HepG2 (cell line): Measurements from ENCODE around the gene RNF168. TPM values are rescaled to one million over a fixed set of nuclear protein-coding genes. Genes with fewer than 3 reads are reported as not detected.

Source experiments
- ATAC-seq: fragments of 200-7000 bp; cut with Tn5 transposase; 3 replicates; pipeline ENCODE4 v1.9.1; 2020; ENCODE audit warnings: mild to moderate bottlenecking, moderate library complexity
- BruUV-seq: library from RNA; stranded (reverse); fragments of 400-500 nt; replicated peaks from 2 replicates; lab custom pipeline; 2021; lab: Mats Ljungman, UMichigan
- CTCF ChIA-PET: fragments of 300-600 bp; formaldehyde crosslinking; extraction: SDS; loops from one replicate; lab custom pipeline; 2021; ENCODE audit warnings: low total read pairs, inconsistent platforms, low intra/inter-chr PET ratio; lab: Yijun Ruan, JAX
- POLR2A ChIA-PET: fragments of 350-600 bp; sonication (Branson Sonifier 250); formaldehyde crosslinking; loops from one replicate; lab custom pipeline; 2020; ENCODE audit warnings: antibody characterized with exemption, inconsistent platforms; lab: Yijun Ruan, JAX
- DNase-seq: peaks from one replicate; pipeline ENCODE4 v3.0.0-alpha.2; 2015; ENCODE audit warnings: low spot score
- FAIRE-seq: peaks from 3 replicates; lab custom pipeline; 2011; peaks lifted over from hg19 to GRCh38; lab: Jason Lieb, UNC
- H2AFZ ChIP-seq: one replicate; pipeline ENCODE4 v1.6.1; 2011; ENCODE audit warnings: low read length, inconsistent platforms
- H3K27ac ChIP-seq: fragments of 300-600 bp; 3 replicates; pipeline ENCODE4 v1.8.0; 2011; ENCODE audit warnings: mixed run types, mild to moderate bottlenecking, mixed read lengths, low read length, inconsistent platforms; ENCODE audit not compliant: insufficient read depth; ENCODE audit errors: extremely low read length
- H3K27me3 ChIP-seq, 2 experiments: fragments of 200-600 bp in 1 of 2; 2 replicates in 1 of 2; 3 replicates in 1 of 2; pipeline versions ENCODE4 v1.6.0 to v1.8.0; 2011; ENCODE audit warnings: low read length in 2 of 2, mild to moderate bottlenecking in 2 of 2, moderate library complexity in 2 of 2, inconsistent platforms in 1 of 2; ENCODE audit not compliant: insufficient read depth in 2 of 2, control insufficient read depth in 1 of 2
- H3K36me3 ChIP-seq, 2 experiments: fragments of 200-600 bp in 1 of 2; replicated peaks in 1 of 2; 2 replicates in 1 of 2; 3 replicates in 1 of 2; pipeline versions ENCODE4 v1.5.1 to v1.8.0; 2011; ENCODE audit warnings: low read length in 2 of 2, inconsistent platforms in 1 of 2; ENCODE audit not compliant: insufficient read depth in 2 of 2, control insufficient read depth in 1 of 2
- H3K4me1 ChIP-seq: 2 replicates; pipeline ENCODE4 v1.5.1; 2012; ENCODE audit warnings: low read length, inconsistent platforms; ENCODE audit not compliant: insufficient read depth
- H3K4me2 ChIP-seq: 2 replicates; pipeline ENCODE4 v1.6.0; 2011; ENCODE audit warnings: low read depth, low read length, inconsistent platforms
- H3K4me3 ChIP-seq, 3 experiments: fragments of 200-600 bp in 1 of 3; sonication (generic), shearing (Covaris generic) in 1 of 3; replicated peaks in 1 of 3; 2 replicates each; pipeline ENCODE4 v1.5.1; 2011 to 2016; ENCODE audit warnings: low read length in 3 of 3, inconsistent platforms in 2 of 3, low read depth in 2 of 3, mild to moderate bottlenecking in 2 of 3, control low read depth in 1 of 3, mixed read lengths in 1 of 3; ENCODE audit not compliant: insufficient read depth in 1 of 3
- H3K79me2 ChIP-seq: one replicate; pipeline ENCODE4 v1.6.1; 2011; ENCODE audit warnings: low read length, inconsistent platforms; ENCODE audit not compliant: insufficient read depth
- H3K9ac ChIP-seq: 2 replicates; pipeline ENCODE4 v1.6.0; 2011; ENCODE audit warnings: mild to moderate bottlenecking, low read depth, low read length, inconsistent platforms; ENCODE audit not compliant: insufficient read depth
- H3K9me3 ChIP-seq: 2 replicates; pipeline ENCODE4 v1.5.1; 2012; ENCODE audit warnings: mild to moderate bottlenecking, low read length
- H4K20me1 ChIP-seq: 2 replicates; pipeline ENCODE4 v1.6.0; 2011; ENCODE audit warnings: inconsistent platforms, mild to moderate bottlenecking, low read length, moderate library complexity; ENCODE audit not compliant: insufficient read depth
- CCAR2 ChIP-seq: fragments of 200-400 bp; formaldehyde crosslinking; optimal IDR thresholded peaks from 2 replicates; pipeline ENCODE3; 2018; ENCODE audit warnings: low read depth, mild to moderate bottlenecking, low read length, moderate library complexity
- FOXA1 ChIP-seq, 2 experiments: fragments of 450-650 bp in 1 of 2; sonication (generic) in 1 of 2; formaldehyde crosslinking in 1 of 2; IDR thresholded peaks; 2 replicates each; pipeline versions ENCODE4 v1.4.0 to v1.6.1; 2016 to 2020; ENCODE audit warnings: missing genetic modification reagents in 1 of 2
- NPAS2 ChIP-seq: sonication (generic); formaldehyde crosslinking; IDR thresholded peaks from 2 replicates; pipeline ENCODE4 v1.8.0; 2022; ENCODE audit warnings: mild to moderate bottlenecking, missing genetic modification reagents, borderline replicate concordance
- STAG1 ChIP-seq: sonication (generic); formaldehyde crosslinking; IDR thresholded peaks from 2 replicates; pipeline ENCODE4 v1.4.0; 2020; ENCODE audit warnings: missing genetic modification reagents
- ZNF160 ChIP-seq: sonication (generic); formaldehyde crosslinking; IDR thresholded peaks from 2 replicates; pipeline ENCODE4 v1.8.0; 2022; ENCODE audit warnings: mild to moderate bottlenecking, inconsistent platforms, missing genetic modification reagents
- ZNF337 ChIP-seq: sonication (generic); formaldehyde crosslinking; IDR thresholded peaks from 2 replicates; pipeline ENCODE4 v1.5.1; 2020; ENCODE audit warnings: missing genetic modification reagents, low read depth, mild to moderate bottlenecking, borderline replicate concordance
- ZNF687 ChIP-seq: sonication (generic); formaldehyde crosslinking; IDR thresholded peaks from 2 replicates; pipeline ENCODE4 v1.5.1; 2020; ENCODE audit warnings: mild to moderate bottlenecking, missing genetic modification reagents, moderate library complexity
- ZNF772 ChIP-seq: sonication (generic); formaldehyde crosslinking; IDR thresholded peaks from 2 replicates; pipeline ENCODE4 v1.5.0; 2020; ENCODE audit warnings: mild to moderate bottlenecking, missing genetic modification reagents
- WGBS: methylation state at CpG from one replicate; pipeline ENCODE4 v1.1.6; 2017; ENCODE audit warnings: low lambda C conversion rate; 5-methylcytosine and 5-hydroxymethylcytosine counted together
- in situ Hi-C: cut with HindIII; loops from 2 replicates; pipeline ENCODE4 v1.10.0; 2017; ENCODE audit warnings: low pct_unique_long_range_greater_than_20kb; ENCODE audit not compliant: extremely low pct_ligation_motif_present
- intact Hi-C: fragments of 100-400 bp; cut with micrococcal nuclease; formaldehyde crosslinking; loops from one replicate; pipeline ENCODE4 v1.10.0; 2022; ENCODE audit not compliant: unreplicated experiment
- polyA plus RNA-seq, 8 experiments: library from polyadenylated mRNA; depleted of rRNA in 3 of 8; stranded (reverse) in 7 of 8; unstranded in 1 of 8; fragments of >200 nt; fragmentation: Illumina TruSeq in 4 of 8; extraction: Trizol in 4 of 8; gene quantifications; 2 replicates each; pipeline versions ENCODE4 v1.2.1 to v1.2.3, GENCODE V29; 2011 to 2016; ENCODE audit warnings: low read depth in 4 of 8, missing spikeins in 1 of 8, mixed read lengths in 1 of 8; ENCODE audit not compliant: insufficient read depth in 1 of 8
- total RNA-seq, 5 experiments: library from RNA; depleted of rRNA; stranded (reverse); fragments of >200 nt; fragmentation: Illumina TruSeq; extraction: Trizol; gene quantifications; 2 replicates each; pipeline ENCODE4 v1.2.3, GENCODE V29; 2016; ENCODE audit warnings: low read depth in 1 of 5
- TF ChIP-seq, protein P1 (sequence below): fragments of 450-650 bp; IDR thresholded peaks from 2 replicates; pipeline ENCODE4 v1.6.1; 2017; ENCODE audit warnings: mild to moderate bottlenecking

Gene RNF168
- total and polyA plus RNA-seq, 2 of the 13 experiments (the other 11 are each of a cell fraction or from before 2014, with no cell fraction given), result 3.7 to 22.9 TPM

GRCh38 chr3:196528639-196529233 lies 25.2 kb upstream of the RNF168 start (continued):
- no peak for TF ChIP-seq CCAR2
- peak; percentile 26; the same call in 1 of the 2 replicates for TF ChIP-seq STAG1 (CRISPR knock-in tag)
- peak; percentile 28; the same call in 1 of the 2 replicates for TF ChIP-seq ZNF687 (CRISPR knock-in tag)
- no peak for TF ChIP-seq FOXA1 (IDR thresholded peaks at IDR 0.05)
- TF ChIP-seq FOXA1 (CRISPR knock-in tag; IDR thresholded peaks at IDR 0.05), result no peak
- TF ChIP-seq, all 625 proteins: peak for 10

GRCh38 chr3:196525141-196525540 lies 21.6 kb upstream of the RNF168 start:
- in situ Hi-C loops, result no loop called here
- no TSS peak for BruUV-seq
- H3K9ac ChIP-seq, result no peak overlapping the region
- CTCF ChIA-PET, result no interaction called here
- intact Hi-C loops, result no loop called here
- 22% methylated on average over 2 of the region's 4 CpGs for WGBS
- H3K9me3 ChIP-seq, result no peaks in the 10 kb centered on the region
- H3K4me3 ChIP-seq, result no peak overlapping the region
- H3K27me3 ChIP-seq, result peaks cover 0 to 8% of the 10 kb centered on the region in 2 experiments; a peak in 1 of 5 replicates
- H3K79me2 ChIP-seq, result no peaks in the 10 kb centered on the region
- no peak overlapping the region for H2AFZ ChIP-seq
- H3K36me3 ChIP-seq, result no peaks in the 10 kb centered on the region
- POLR2A ChIA-PET, result no interaction called here
- no peaks in the 10 kb centered on the region for H4K20me1 ChIP-seq
- FAIRE-seq (no peak), ATAC-seq (no peak), DNase-seq (no peak)
- H3K4me2 ChIP-seq, result 0 out of 2 replicates have a peak overlapping the region, but pooled peaks have one; percentile 18
- H3K4me1 ChIP-seq, result no peaks in the 10 kb centered on the region; the same call in 1 of the 2 replicates
- H3K27ac ChIP-seq, result no peak overlapping the region
- TF ChIP-seq ZNF337 (CRISPR knock-in tag) (no peak), ZNF772 (CRISPR knock-in tag) (no peak), ZNF160 (no peak), NPAS2 (CRISPR knock-in tag) (no peak)
- TF ChIP-seq, protein P1, sequence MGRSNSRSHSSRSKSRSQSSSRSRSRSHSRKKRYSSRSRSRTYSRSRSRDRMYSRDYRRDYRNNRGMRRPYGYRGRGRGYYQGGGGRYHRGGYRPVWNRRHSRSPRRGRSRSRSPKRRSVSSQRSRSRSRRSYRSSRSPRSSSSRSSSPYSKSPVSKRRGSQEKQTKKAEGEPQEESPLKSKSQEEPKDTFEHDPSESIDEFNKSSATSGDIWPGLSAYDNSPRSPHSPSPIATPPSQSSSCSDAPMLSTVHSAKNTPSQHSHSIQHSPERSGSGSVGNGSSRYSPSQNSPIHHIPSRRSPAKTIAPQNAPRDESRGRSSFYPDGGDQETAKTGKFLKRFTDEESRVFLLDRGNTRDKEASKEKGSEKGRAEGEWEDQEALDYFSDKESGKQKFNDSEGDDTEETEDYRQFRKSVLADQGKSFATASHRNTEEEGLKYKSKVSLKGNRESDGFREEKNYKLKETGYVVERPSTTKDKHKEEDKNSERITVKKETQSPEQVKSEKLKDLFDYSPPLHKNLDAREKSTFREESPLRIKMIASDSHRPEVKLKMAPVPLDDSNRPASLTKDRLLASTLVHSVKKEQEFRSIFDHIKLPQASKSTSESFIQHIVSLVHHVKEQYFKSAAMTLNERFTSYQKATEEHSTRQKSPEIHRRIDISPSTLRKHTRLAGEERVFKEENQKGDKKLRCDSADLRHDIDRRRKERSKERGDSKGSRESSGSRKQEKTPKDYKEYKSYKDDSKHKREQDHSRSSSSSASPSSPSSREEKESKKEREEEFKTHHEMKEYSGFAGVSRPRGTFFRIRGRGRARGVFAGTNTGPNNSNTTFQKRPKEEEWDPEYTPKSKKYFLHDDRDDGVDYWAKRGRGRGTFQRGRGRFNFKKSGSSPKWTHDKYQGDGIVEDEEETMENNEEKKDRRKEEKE, result no peak
